Prostate gland (tissue), 2 donors: ENCODE data around the gene SRPX2.

Experiments used
- POLR2A ChIP-seq: fragments of 450-650 bp; IDR thresholded peaks from one replicate; pipeline ENCODE4 v1.6.1; 2016; ENCODE audit warnings: antibody characterized with exemption, mild to moderate bottlenecking
- POLR2AphosphoS5 ChIP-seq: sonication (generic); formaldehyde crosslinking; IDR thresholded peaks from one replicate; pipeline ENCODE4 v1.6.1; 2017; ENCODE audit warnings: antibody characterized with exemption
- TF ChIP-seq, protein P1 (sequence below), 4 experiments: fragments of 200-600 bp in 2 of 4; fragments of 450-650 bp in 2 of 4; sonication (generic) in 2 of 4; IDR thresholded peaks; 1 replicate in 3 of 4; 2 replicates in 1 of 4; pipeline ENCODE4 v1.5.1; 2016 to 2019; ENCODE audit warnings: antibody characterized with exemption in 4 of 4, mild to moderate bottlenecking in 2 of 4, moderate library complexity in 2 of 4

DNA sequence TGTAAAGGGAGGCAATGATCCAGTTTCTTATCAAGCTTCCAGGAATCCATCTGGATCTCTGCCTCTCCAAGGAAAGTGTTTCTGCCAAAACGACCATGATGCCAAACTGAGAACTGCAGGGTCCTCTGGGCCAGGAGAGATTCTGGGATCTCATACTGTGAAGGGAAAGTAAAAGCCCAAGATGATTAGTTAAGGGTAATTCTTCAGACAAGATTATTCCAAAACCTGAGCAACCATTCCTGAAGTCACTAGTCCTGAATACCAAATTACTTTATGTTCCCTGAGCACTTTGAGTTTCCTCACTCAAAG lies 42.0 kb downstream of the SRPX2 start:
- TF ChIP-seq, protein P1, sequence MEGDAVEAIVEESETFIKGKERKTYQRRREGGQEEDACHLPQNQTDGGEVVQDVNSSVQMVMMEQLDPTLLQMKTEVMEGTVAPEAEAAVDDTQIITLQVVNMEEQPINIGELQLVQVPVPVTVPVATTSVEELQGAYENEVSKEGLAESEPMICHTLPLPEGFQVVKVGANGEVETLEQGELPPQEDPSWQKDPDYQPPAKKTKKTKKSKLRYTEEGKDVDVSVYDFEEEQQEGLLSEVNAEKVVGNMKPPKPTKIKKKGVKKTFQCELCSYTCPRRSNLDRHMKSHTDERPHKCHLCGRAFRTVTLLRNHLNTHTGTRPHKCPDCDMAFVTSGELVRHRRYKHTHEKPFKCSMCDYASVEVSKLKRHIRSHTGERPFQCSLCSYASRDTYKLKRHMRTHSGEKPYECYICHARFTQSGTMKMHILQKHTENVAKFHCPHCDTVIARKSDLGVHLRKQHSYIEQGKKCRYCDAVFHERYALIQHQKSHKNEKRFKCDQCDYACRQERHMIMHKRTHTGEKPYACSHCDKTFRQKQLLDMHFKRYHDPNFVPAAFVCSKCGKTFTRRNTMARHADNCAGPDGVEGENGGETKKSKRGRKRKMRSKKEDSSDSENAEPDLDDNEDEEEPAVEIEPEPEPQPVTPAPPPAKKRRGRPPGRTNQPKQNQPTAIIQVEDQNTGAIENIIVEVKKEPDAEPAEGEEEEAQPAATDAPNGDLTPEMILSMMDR (IDR thresholded peaks at IDR 0.05), result no peak
- TF ChIP-seq POLR2A, result no peak
- no peak for TF ChIP-seq POLR2AphosphoS5
